Chondrocyte (in vitro differentiated cells): ENCODE results near the gene KRTAP4-4. TPM values are rescaled to one million over a fixed set of nuclear protein-coding genes. Genes with fewer than 3 reads are reported as not detected.
"Not testable (repeated sequence)": the region's sequence is repeated elsewhere in the genome, so short reads cannot be mapped to it uniquely, and the experiment has no call there.

ENCODE experiments used
- DNase-seq: peaks from one replicate; pipeline ENCODE4 v3.0.0; 2021; ENCODE audit warnings: mixed read lengths, low spot score
- H3K27ac Mint-ChIP-seq: one replicate; pipeline ENCODE4 v1.8.0; 2021; ENCODE audit warnings: mild to moderate bottlenecking, moderate library complexity, mixed read lengths; ENCODE audit not compliant: unreplicated experiment
- H3K27me3 Mint-ChIP-seq: 2 replicates; pipeline ENCODE4 v1.8.0; 2021; ENCODE audit warnings: low read depth, mixed read lengths
- H3K36me3 Mint-ChIP-seq: 2 replicates; pipeline ENCODE4 v1.8.0; 2021; ENCODE audit warnings: low read depth, mixed read lengths
- H3K4me1 Mint-ChIP-seq: 2 replicates; pipeline ENCODE4 v1.8.0; 2021; ENCODE audit warnings: low read depth, mild to moderate bottlenecking, mixed read lengths
- H3K4me3 Mint-ChIP-seq: one replicate; pipeline ENCODE4 v1.8.0; 2021; ENCODE audit warnings: mild to moderate bottlenecking, moderate library complexity, mixed read lengths; ENCODE audit not compliant: unreplicated experiment
- H3K9me3 Mint-ChIP-seq: 2 replicates; pipeline ENCODE4 v1.8.0; 2021; ENCODE audit warnings: low read depth, mixed read lengths
- CTCF ChIP-seq: fragments of 200-600 bp; sonication (generic); IDR thresholded peaks from 2 replicates; pipeline ENCODE4 v1.5.0; 2021; ENCODE audit warnings: antibody characterized with exemption, mild to moderate bottlenecking, moderate library complexity
- total RNA-seq: library from RNA; stranded (reverse); gene quantifications from 3 replicates; pipeline ENCODE4 v1.2.1, GENCODE V29; 2021

KRTAP4-4 gene
- total RNA-seq, 1 donor from 2014 or later: not detected

GRCh38 chr17:41153856-41154255, 6.7 kb downstream of the KRTAP4-4 start:
- Mint-ChIP-seq H3K27me3 (peaks cover 5% of the 10 kb centered on the region), H3K27ac (no peak overlapping the region), H3K4me1 (no peaks in the 10 kb centered on the region), H3K9me3 (peaks cover 4% of the 10 kb centered on the region), H3K4me3 (no peak overlapping the region), H3K36me3 (no peaks in the 10 kb centered on the region)
- DNase-seq: no peak
- TF ChIP-seq CTCF: no peak

- Mint-ChIP-seq H3K4me3 (no peak overlapping the region), H3K36me3 (no peaks in the 10 kb centered on the region), H3K9me3 (peaks cover 4% of the 10 kb centered on the region), H3K27ac (no peak overlapping the region), H3K4me1 (no peaks in the 10 kb centered on the region), H3K27me3 (peaks cover 5% of the 10 kb centered on the region)
- TF ChIP-seq CTCF: no peak
- DNase-seq: no peak
These were observed 9.0 kb downstream of the KRTAP4-4 start for GRCh38 chr17:41151525-41151924.

- H3K4me3 Mint-ChIP-seq: no peak overlapping the region
- no peaks in the 10 kb centered on the region for H3K36me3 Mint-ChIP-seq
- H3K27me3 Mint-ChIP-seq: peaks cover 5% of the 10 kb centered on the region
- DNase-seq: no peak
- no peaks in the 10 kb centered on the region for H3K4me1 Mint-ChIP-seq
- H3K27ac Mint-ChIP-seq: no peak overlapping the region
- H3K9me3 Mint-ChIP-seq: peaks cover 2% of the 10 kb centered on the region
- TF ChIP-seq CTCF: no peak
These were observed 10.5 kb downstream of the KRTAP4-4 start for GRCh38 chr17:41150026-41150425.

- Mint-ChIP-seq H3K4me3 (no peak within 1 kb of the TSS), H3K9me3 (no peaks in the 10 kb centered on the region), H3K36me3 (no peaks in the 10 kb centered on the region), H3K4me1 (no peaks in the 10 kb centered on the region), H3K27me3 (peaks cover 5% of the 10 kb centered on the region), H3K27ac (no peak within 1 kb of the TSS)
- no peak for DNase-seq
- no peak for TF ChIP-seq CTCF
These were observed 10.9 kb downstream of the KRTAP4-4 start, which contains the start of gene KRTAP4-5 for GRCh38 chr17:41149652-41149985. KRTAP4-5 (minus strand) TSS chr17:41149825; CDS start chr17:41149767, 58 bp downstream.

GRCh38 chr17:41148971-41149651, 11.4 kb downstream of the KRTAP4-4 start:
- not testable (repeated sequence) for H3K27me3 Mint-ChIP-seq, DNase-seq, H3K27ac Mint-ChIP-seq, H3K36me3 Mint-ChIP-seq, H3K4me1 Mint-ChIP-seq, H3K9me3 Mint-ChIP-seq, H3K4me3 Mint-ChIP-seq
